H1 (cell line): ENCODE results near the gene PRAMEF20. TPM values are rescaled to one million over a fixed set of nuclear protein-coding genes. Genes with fewer than 3 reads are reported as not detected.

Experiments used
- KDM1A ChIP-seq: fragments of 200-600, 300-600 bp; sonication (generic); IDR thresholded peaks from 2 replicates; pipeline ENCODE4 v1.7.1; 2016; ENCODE audit warnings: mild to moderate bottlenecking, low read length, borderline replicate concordance
- polyA plus RNA-seq, 7 experiments: library from polyadenylated mRNA; depleted of rRNA in 3 of 7; stranded (reverse) in 5 of 7; unstranded in 2 of 7; fragments of >200 nt in 5 of 7; fragments of 200-250 nt in 2 of 7; gene quantifications; 1 replicate in 5 of 7; 2 replicates in 1 of 7; 4 replicates in 1 of 7; pipeline versions ENCODE4 v1.2.1 to v1.2.3, GENCODE V29; 2011 to 2013; ENCODE audit warnings: missing spikeins in 2 of 7, mixed read lengths in 2 of 7
- total RNA-seq: library from RNA; stranded (reverse); fragmentation: NEBNext Ultra II Directional; extraction: Animal tissue kit (Norgen Biotek cat#: 25700); gene quantifications from 2 replicates; pipeline ENCODE4 v1.2.1, GENCODE V29; 2021

The PRAMEF20 gene
- total and polyA plus RNA-seq, 2 of the 8 experiments (the other 6 are each of a cell fraction or from before 2014, with no cell fraction given), result not detected

GRCh38 chr1:13450204-13450603, 40.0 kb downstream of the PRAMEF20 start (continued):
- no peak for TF ChIP-seq KDM1A
- TF ChIP-seq, all 59 proteins: peak for 0
